HG03103 (cell line): Measurements from ENCODE around the gene TUBB.
A peak's percentile ranks its signal among the peaks of the same experiment; 100 is the strongest.

Experiments used
- ATAC-seq: cut with Tn5 transposase; IDR thresholded peaks from one replicate; pipeline ENCODE4 v1.9.1; 2021; ENCODE audit warnings: low read depth; ENCODE audit not compliant: unreplicated experiment

The TUBB gene

GRCh38 chr6:30732237-30732943, 12.2 kb downstream of the TUBB start:
- ATAC-seq: no peak

DNA sequence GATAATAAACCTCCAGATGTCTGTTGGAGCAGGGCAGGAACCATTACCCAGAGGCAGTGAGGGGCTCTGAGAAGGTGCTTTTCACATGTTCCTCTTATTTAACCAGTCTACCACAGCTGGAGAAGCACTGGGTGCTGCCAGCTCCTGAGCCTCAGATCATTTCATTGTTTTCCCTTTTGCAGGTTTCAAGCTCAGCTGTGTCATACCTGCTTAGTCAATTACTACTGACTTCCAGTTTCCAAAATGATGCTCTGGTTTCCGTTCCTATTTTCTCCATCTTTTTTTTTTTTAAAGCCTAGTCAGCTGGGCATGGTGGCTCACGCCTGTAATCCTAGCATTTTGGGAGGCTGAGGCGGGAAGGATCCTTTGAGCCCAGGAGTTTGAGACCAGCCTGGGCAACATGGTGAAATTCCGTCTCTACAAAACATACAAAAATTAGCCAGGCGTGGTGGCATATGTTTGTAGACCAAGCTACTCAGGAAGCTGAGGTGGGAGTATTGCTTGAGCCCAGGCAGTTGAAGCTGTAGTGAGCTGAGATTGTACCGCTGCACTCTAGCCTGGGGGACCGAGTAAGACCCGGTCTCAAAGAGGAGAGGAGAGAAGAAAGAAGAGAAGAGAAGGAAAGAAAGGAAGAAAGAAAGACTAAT, 15.6 kb downstream of the TUBB start:
- ATAC-seq: no peak

GRCh38 chr6:30738532-30738931, 18.4 kb downstream of the TUBB start:
- no peak for ATAC-seq

- ATAC-seq: no peak
These were observed 20.4 kb downstream of the TUBB start for GRCh38 chr6:30740540-30740870.

DNA sequence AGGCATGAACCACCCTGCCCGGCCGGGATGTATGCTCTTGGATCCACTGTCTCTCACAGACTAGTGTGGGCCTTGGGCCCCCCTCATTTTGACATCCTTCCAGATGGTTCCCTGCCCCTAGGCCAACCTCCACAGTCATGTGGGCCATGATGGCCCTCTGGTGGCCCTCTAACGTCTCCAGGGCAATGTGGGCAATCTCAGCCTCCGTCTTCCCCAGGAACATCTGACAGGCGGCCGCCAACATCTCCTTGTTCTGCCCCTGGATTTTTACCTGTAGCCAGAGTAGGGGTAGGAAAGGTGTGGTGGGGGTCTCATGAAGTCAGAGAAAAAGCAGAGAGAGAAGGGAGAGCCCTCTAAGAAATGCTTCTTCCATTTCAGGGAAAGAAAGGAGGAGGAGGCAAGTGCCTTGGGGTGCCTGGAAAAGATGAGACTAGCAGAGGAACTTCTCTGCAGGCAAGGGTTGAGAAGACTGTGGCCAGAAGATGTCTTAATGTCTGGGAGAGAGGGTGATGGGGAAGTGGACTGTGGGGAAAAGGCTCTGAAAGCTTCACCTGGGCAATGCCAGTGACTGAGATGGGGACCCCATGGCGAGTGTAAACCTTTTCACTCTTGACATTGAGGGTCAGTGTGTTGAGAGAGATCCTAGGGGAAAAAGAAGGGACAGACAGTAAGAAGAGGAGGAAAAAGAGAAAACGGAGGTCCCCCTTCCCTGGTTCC, 21.1 kb downstream of the TUBB start:
- ATAC-seq: no peak

DNA sequence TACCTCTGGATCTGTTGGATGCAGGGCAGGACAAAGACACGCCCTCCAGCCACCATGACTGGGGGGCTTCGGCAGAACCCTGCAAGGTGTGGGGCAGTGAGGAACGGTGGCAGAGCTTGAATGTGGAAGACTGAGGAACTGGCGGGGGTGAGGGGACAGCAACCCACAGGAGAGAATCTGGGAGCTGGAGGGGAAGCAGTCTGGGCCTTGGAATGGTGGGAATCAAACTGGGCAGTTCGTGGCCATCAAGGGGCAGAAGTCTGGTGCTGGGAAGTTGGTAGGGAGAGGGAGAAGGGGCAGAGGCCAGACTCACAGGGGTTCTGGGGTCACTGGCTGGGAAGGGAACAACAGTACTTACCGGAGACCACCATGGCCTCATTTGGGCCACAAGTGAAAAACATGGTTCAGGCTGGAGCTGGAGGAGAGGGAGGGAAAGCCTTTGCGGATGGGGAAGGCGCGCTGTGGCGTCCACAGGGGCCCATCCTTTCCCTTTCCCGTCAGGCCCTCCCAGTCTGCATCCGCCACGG, 21.7 kb downstream of the TUBB start:
- ATAC-seq: no peak

GRCh38 chr6:30742316-30743098, 22.4 kb downstream of the TUBB start, which contains the start of gene FLOT1:
TSS of gene FLOT1 (minus strand) at chr6:30742687. CDS start at chr6:30742189, 498 bp downstream.
- peak; percentile 62 for ATAC-seq

- no peak for ATAC-seq
These were observed 23.2 kb downstream of the TUBB start for GRCh38 chr6:30743099-30744053.

- no peak for ATAC-seq
These were observed 24.1 kb downstream of the TUBB start, which contains the start of gene IER3 for GRCh38 chr6:30744054-30744805. TSS of gene IER3 (minus strand) at chr6:30744547. CDS start at chr6:30744518, 29 bp downstream.

- ATAC-seq: no peak
These were observed 27.1 kb downstream of the TUBB start for GRCh38 chr6:30747300-30747687.

GRCh38 chr6:30747902-30748769, 28.0 kb downstream of the TUBB start:
- no peak for ATAC-seq

DNA sequence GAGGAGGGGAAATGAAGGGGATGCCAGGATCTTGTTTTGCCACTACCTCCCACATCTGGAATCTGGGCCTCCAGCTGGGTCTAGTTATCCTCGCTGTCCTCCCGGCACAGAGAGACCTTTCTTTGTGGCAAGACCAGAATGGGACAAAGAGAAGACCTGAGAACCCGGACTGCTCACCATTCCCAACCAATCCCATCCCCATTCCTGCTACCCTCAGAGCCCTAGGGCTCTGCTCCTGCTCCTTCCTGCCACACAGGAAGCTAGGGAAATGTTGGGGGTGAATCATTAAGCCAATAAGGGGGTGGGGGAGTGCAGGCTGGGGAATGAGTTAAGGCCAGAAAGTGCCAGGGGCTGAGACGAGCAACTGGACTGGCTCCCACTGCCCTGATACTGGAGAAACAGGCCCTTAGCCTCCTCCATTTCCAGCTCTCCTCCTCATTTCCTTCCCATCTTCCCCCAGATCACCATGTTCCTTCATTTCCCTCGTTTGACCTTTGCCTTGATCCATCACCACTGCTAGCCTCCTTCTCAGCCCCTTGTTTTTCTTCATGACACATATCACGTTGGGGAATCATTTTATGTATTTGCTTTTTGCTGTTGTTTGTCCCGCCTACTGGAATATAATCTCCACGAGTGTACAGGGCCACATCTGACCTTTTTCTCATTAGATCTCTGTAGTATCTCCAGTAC, 28.8 kb downstream of the TUBB start:
- ATAC-seq: no peak

GRCh38 chr6:30749554-30750378, 29.6 kb downstream of the TUBB start:
- ATAC-seq: no peak

DNA sequence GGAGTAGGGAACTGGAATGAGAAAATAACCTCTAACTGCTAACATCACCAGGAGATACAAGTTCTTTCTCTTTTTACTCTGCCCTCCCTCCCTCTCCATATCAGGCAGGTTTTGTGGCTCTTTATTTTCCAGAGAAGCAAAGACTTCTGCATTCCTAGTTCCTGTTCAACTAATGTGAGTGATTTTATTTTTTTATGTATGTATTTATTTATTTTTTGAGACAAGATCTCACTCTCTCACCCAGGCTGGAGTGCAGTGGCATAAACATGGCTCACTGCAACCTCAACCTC, 30.2 kb downstream of the TUBB start:
- no peak for ATAC-seq

GRCh38 chr6:30752157-30752927, 32.2 kb downstream of the TUBB start:
- no peak for ATAC-seq

- no peak for ATAC-seq
These were observed 34.5 kb downstream of the TUBB start for GRCh38 chr6:30754631-30755030.
